Panc1 (cell line): ENCODE measurements around the gene CCR7. TPM values are rescaled to one million over a fixed set of nuclear protein-coding genes. Genes with fewer than 3 reads are reported as not detected.

Experiments
- ATAC-seq: fragments of 200-7000 bp; cut with Tn5 transposase; 2 replicates; pipeline ENCODE4 v1.9.1; 2020; ENCODE audit warnings: mild to moderate bottlenecking, moderate library complexity
- BruUV-seq: library from RNA; stranded (reverse); fragments of 400-500 nt; replicated peaks from 2 replicates; lab custom pipeline; 2021; lab: Mats Ljungman, UMichigan
- CTCF ChIA-PET: fragments of 300-600 bp; sonication (Branson Sonifier 250); formaldehyde crosslinking; loops from one replicate; lab custom pipeline; 2022; ENCODE audit warnings: antibody characterized with exemption; lab: Charles Lee
- POLR2A ChIA-PET: fragments of 300-600 bp; sonication (Branson Sonifier 250); formaldehyde crosslinking; loops from one replicate; lab custom pipeline; 2022; ENCODE audit warnings: antibody characterized with exemption; lab: Charles Lee
- DNase-seq: peaks from one replicate; pipeline ENCODE4 v3.0.0-alpha.2; 2010; ENCODE audit warnings: low read depth, low spot score
- H3K27ac ChIP-seq: 2 replicates; pipeline ENCODE4 v1.5.1; 2011; ENCODE audit warnings: mild to moderate bottlenecking, low read length, inconsistent platforms
- H3K27me3 ChIP-seq: fragments of 200-500 bp; sonication (Bioruptor generic); 2 replicates; pipeline ENCODE4 v1.6.0; 2014; ENCODE audit warnings: low read length, inconsistent platforms; ENCODE audit not compliant: control insufficient read depth, insufficient read depth
- H3K36me3 ChIP-seq: fragments of 200-500 bp; sonication (Bioruptor generic); 2 replicates; pipeline ENCODE4 v1.5.1; 2014; ENCODE audit warnings: inconsistent platforms, mild to moderate bottlenecking, low read length, moderate library complexity; ENCODE audit not compliant: control insufficient read depth, insufficient read depth
- H3K4me1 ChIP-seq: 2 replicates; pipeline ENCODE4 v1.5.1; 2011; ENCODE audit warnings: inconsistent platforms, mild to moderate bottlenecking, low read length, moderate library complexity; ENCODE audit not compliant: control insufficient read depth, insufficient read depth
- H3K4me3 ChIP-seq, 2 experiments: 2 replicates each; pipeline ENCODE4 v1.5.1; 2011 to 2012; ENCODE audit warnings: low read depth in 2 of 2, low read length in 2 of 2, mild to moderate bottlenecking in 2 of 2, inconsistent platforms in 1 of 2, moderate library complexity in 1 of 2
- H3K9me3 ChIP-seq: fragments of 200-500 bp; sonication (Bioruptor generic); 2 replicates; pipeline ENCODE4 v1.5.1; 2014; ENCODE audit warnings: low read depth, mild to moderate bottlenecking, inconsistent platforms, low read length, moderate library complexity; ENCODE audit not compliant: control insufficient read depth, insufficient read depth
- POLR2AphosphoS5 ChIP-seq: IDR thresholded peaks from 2 replicates; pipeline ENCODE4 v1.6.1; 2012; ENCODE audit warnings: mild to moderate bottlenecking, low read depth, low read length, moderate library complexity
- SIN3A ChIP-seq: IDR thresholded peaks from 2 replicates; pipeline ENCODE4 v1.6.1; 2012; ENCODE audit warnings: low read depth, mild to moderate bottlenecking, low read length, moderate library complexity, borderline replicate concordance; ENCODE audit not compliant: insufficient read depth
- TCF7L2 ChIP-seq: IDR thresholded peaks from 2 replicates; pipeline ENCODE4 v1.6.1; 2011; ENCODE audit warnings: mild to moderate bottlenecking, low read depth, low read length, inconsistent platforms
- in situ Hi-C: cut with HindIII; loops from 2 replicates; pipeline ENCODE4 v1.10.0; 2016; ENCODE audit warnings: low sequenced_read_pairs, low pct_unique_long_range_greater_than_20kb
- intact Hi-C: fragments of 100-400 bp; cut with micrococcal nuclease; formaldehyde crosslinking; loops from one replicate; pipeline ENCODE4 v1.10.0; 2022; ENCODE audit not compliant: unreplicated experiment
- total RNA-seq: library from RNA; stranded (reverse); gene quantifications from one replicate; pipeline ENCODE4 v1.2.1, GENCODE V29; 2021; ENCODE audit not compliant: unreplicated experiment
- TF ChIP-seq, protein P1 (sequence below), 2 experiments: IDR thresholded peaks; 2 replicates each; pipeline ENCODE4 v1.6.1; 2011 to 2012; ENCODE audit warnings: low read depth in 2 of 2, control low read depth in 1 of 2, low read length in 1 of 2, mild to moderate bottlenecking in 1 of 2, moderate library complexity in 1 of 2; ENCODE audit not compliant: insufficient read depth in 1 of 2
- TF ChIP-seq, protein P2 (sequence below): fragments of 450-650 bp; IDR thresholded peaks from 2 replicates; pipeline ENCODE4 v1.5.1; 2017; ENCODE audit warnings: mild to moderate bottlenecking

The CCR7 gene
- total RNA-seq, 1 experiment from 2014 or later, result 0.44 TPM

GRCh38 chr17:40522250-40522960 lies 42.9 kb downstream of the CCR7 start:
- no peaks in the 10 kb centered on the region for H3K36me3 ChIP-seq
- H3K4me1 ChIP-seq, result peaks cover 5% of the 10 kb centered on the region; the same call in 1 of the 2 replicates
- CTCF ChIA-PET, result no interaction called here
- TF ChIP-seq, protein P1, sequence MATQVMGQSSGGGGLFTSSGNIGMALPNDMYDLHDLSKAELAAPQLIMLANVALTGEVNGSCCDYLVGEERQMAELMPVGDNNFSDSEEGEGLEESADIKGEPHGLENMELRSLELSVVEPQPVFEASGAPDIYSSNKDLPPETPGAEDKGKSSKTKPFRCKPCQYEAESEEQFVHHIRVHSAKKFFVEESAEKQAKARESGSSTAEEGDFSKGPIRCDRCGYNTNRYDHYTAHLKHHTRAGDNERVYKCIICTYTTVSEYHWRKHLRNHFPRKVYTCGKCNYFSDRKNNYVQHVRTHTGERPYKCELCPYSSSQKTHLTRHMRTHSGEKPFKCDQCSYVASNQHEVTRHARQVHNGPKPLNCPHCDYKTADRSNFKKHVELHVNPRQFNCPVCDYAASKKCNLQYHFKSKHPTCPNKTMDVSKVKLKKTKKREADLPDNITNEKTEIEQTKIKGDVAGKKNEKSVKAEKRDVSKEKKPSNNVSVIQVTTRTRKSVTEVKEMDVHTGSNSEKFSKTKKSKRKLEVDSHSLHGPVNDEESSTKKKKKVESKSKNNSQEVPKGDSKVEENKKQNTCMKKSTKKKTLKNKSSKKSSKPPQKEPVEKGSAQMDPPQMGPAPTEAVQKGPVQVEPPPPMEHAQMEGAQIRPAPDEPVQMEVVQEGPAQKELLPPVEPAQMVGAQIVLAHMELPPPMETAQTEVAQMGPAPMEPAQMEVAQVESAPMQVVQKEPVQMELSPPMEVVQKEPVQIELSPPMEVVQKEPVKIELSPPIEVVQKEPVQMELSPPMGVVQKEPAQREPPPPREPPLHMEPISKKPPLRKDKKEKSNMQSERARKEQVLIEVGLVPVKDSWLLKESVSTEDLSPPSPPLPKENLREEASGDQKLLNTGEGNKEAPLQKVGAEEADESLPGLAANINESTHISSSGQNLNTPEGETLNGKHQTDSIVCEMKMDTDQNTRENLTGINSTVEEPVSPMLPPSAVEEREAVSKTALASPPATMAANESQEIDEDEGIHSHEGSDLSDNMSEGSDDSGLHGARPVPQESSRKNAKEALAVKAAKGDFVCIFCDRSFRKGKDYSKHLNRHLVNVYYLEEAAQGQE (IDR thresholded peaks at IDR 0.05; ENCODE audit: insufficient read depth in 1 of 2, low read depth in 2 of 2, low read length in 1 of 2), result no peak
- TF ChIP-seq TCF7L2 (no peak), SIN3A (no peak), POLR2AphosphoS5 (no peak)
- TF ChIP-seq, protein P2, sequence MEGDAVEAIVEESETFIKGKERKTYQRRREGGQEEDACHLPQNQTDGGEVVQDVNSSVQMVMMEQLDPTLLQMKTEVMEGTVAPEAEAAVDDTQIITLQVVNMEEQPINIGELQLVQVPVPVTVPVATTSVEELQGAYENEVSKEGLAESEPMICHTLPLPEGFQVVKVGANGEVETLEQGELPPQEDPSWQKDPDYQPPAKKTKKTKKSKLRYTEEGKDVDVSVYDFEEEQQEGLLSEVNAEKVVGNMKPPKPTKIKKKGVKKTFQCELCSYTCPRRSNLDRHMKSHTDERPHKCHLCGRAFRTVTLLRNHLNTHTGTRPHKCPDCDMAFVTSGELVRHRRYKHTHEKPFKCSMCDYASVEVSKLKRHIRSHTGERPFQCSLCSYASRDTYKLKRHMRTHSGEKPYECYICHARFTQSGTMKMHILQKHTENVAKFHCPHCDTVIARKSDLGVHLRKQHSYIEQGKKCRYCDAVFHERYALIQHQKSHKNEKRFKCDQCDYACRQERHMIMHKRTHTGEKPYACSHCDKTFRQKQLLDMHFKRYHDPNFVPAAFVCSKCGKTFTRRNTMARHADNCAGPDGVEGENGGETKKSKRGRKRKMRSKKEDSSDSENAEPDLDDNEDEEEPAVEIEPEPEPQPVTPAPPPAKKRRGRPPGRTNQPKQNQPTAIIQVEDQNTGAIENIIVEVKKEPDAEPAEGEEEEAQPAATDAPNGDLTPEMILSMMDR, result no peak
- ATAC-seq (no peak), DNase-seq (no peak)
- no peak overlapping the region for H3K27ac ChIP-seq
- POLR2A ChIA-PET, result interaction anchor here (0.6 kb wide), 1 partner anchor 21 kb away, joined by 3 read pairs; no protein-coding TSS in a partner anchor
- no TSS peak for BruUV-seq
- in situ Hi-C loops (loop anchor here (5.0 kb wide), 2 partner anchors 40 to 220 kb away; no protein-coding TSS in a partner anchor), intact Hi-C loops (no loop called here)
- H3K27me3 ChIP-seq, result peaks cover 8% of the 10 kb centered on the region
- H3K4me3 ChIP-seq, result no peak overlapping the region
- no peaks in the 10 kb centered on the region for H3K9me3 ChIP-seq

DNA sequence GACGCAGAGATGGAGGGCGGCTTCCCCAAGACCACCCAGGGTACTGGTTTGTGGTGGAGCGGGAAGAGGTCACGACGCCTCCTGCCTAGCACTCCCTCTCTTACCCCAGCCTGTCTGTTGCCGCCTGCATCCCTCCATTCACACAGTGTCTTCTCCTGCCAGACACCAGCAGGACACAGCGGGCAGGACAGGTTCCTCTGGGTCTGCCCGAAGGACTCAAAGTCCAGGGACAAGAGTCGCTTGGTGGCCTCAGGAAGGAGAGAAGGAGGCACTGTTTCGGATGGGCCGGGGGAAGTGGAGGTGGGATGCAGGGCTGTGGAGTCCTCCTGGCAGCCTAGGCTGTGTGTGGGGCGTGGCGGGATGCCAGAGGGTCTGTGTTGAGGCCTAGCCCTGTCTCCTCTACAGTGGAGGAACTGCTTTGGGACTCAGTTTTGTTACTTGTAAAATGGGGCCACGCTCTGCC lies 44.2 kb downstream of the CCR7 start:
- no peak for DNase-seq

More for the DNA sequence above, 44.2 kb downstream of the CCR7 start:
- TF ChIP-seq POLR2AphosphoS5 (no peak), SIN3A (no peak), TCF7L2 (no peak)
- TF ChIP-seq, protein P2, result no peak
- TF ChIP-seq, protein P1 (IDR thresholded peaks at IDR 0.05; ENCODE audit: insufficient read depth in 1 of 2, low read depth in 2 of 2, low read length in 1 of 2), result no peak
- POLR2A ChIA-PET, result interaction anchor here (0.6 kb wide), 1 partner anchor 274 kb away, joined by 10 read pairs; no protein-coding TSS in a partner anchor
- intact Hi-C loops (no loop called here), in situ Hi-C loops (loop anchor here (5.0 kb wide), 2 partner anchors 41 to 219 kb away; no protein-coding TSS in a partner anchor)
- Histone ChIP-seq H3K4me3 (no peak overlapping the region), H3K27me3 (peaks cover 8% of the 10 kb centered on the region), H3K27ac (no peak overlapping the region), H3K36me3 (no peaks in the 10 kb centered on the region), H3K4me1 (peaks cover 5% of the 10 kb centered on the region; the same call in 1 of the 2 replicates), H3K9me3 (no peaks in the 10 kb centered on the region)
- CTCF ChIA-PET, result no interaction called here
- BruUV-seq, result no TSS peak
- ATAC-seq, result no peak
